IMR-90 (cell line): ENCODE results near the gene DIP2C. TPM values are rescaled to one million over a fixed set of nuclear protein-coding genes. Genes with fewer than 3 reads are reported as not detected.

ENCODE experiments used
- ATAC-seq: fragments of 200-7000 bp; cut with Tn5 transposase; 2 replicates; pipeline ENCODE4 v1.9.1; 2020; ENCODE audit warnings: low read depth, mild to moderate bottlenecking, moderate library complexity
- BruUV-seq: library from RNA; stranded (reverse); fragments of 400-500 nt; replicated peaks from 2 replicates; lab custom pipeline; 2021; lab: Mats Ljungman, UMichigan
- CTCF ChIA-PET: fragments of 300-600 bp; formaldehyde crosslinking; extraction: SDS; loops from one replicate; lab custom pipeline; 2021; ENCODE audit warnings: antibody characterized with exemption; lab: Yijun Ruan, JAX
- POLR2A ChIA-PET: fragments of 300-600 bp; sonication (Branson Sonifier 250); formaldehyde crosslinking; loops from one replicate; lab custom pipeline; 2022; ENCODE audit warnings: antibody characterized with exemption; ENCODE audit not compliant: unreplicated experiment; lab: Charles Lee
- DNase-seq: peaks from one replicate; pipeline ENCODE4 v3.0.0; 2013
- H2AFZ ChIP-seq: replicated peaks from 2 replicates; pipeline ENCODE3; 2013; ENCODE audit warnings: low read length, mild to moderate bottlenecking; ENCODE audit not compliant: poor library complexity
- H2AK5ac ChIP-seq: 2 replicates; pipeline ENCODE4 v1.6.1; 2013; ENCODE audit warnings: low read depth, low read length, inconsistent platforms
- H2AK9ac ChIP-seq: replicated peaks from 2 replicates; pipeline ENCODE3; 2013; ENCODE audit warnings: mild to moderate bottlenecking, low read depth, low read length, moderate library complexity; ENCODE audit not compliant: poor library complexity
- H2BK120ac ChIP-seq: 2 replicates; pipeline ENCODE4 v1.6.1; 2013; ENCODE audit warnings: low read depth, low read length, inconsistent platforms
- H2BK15ac ChIP-seq: 3 replicates; pipeline ENCODE4 v1.6.1; 2013; ENCODE audit warnings: low read depth, low read length, inconsistent platforms
- H2BK20ac ChIP-seq: 2 replicates; pipeline ENCODE4 v1.6.1; 2013; ENCODE audit warnings: low read depth, mild to moderate bottlenecking, inconsistent platforms, low read length, moderate library complexity
- H2BK5ac ChIP-seq: 2 replicates; pipeline ENCODE4 v1.6.1; 2013; ENCODE audit warnings: mild to moderate bottlenecking, low read depth, low read length, inconsistent platforms; ENCODE audit not compliant: poor library complexity, severe bottlenecking
- H3K14ac ChIP-seq: replicated peaks from 2 replicates; pipeline ENCODE4 v1.6.1; 2013; ENCODE audit warnings: low read depth, low read length, inconsistent platforms
- H3K18ac ChIP-seq: 2 replicates; pipeline ENCODE4 v1.6.1; 2013; ENCODE audit warnings: low read depth, low read length, control low read depth
- H3K23ac ChIP-seq: 2 replicates; pipeline ENCODE4 v1.6.1; 2013; ENCODE audit warnings: low read depth, low read length, inconsistent platforms
- H3K27ac ChIP-seq: 2 replicates; pipeline ENCODE4 v1.5.1; 2013; ENCODE audit warnings: mild to moderate bottlenecking, control low read depth, low read length; ENCODE audit not compliant: insufficient read depth
- H3K27me3 ChIP-seq: 2 replicates; pipeline ENCODE4 v1.6.1; 2013; ENCODE audit warnings: low read length; ENCODE audit not compliant: control insufficient read depth, insufficient read depth
- H3K36me3 ChIP-seq: 2 replicates; pipeline ENCODE4 v1.6.1; 2013; ENCODE audit warnings: low read length, mixed read lengths; ENCODE audit not compliant: control insufficient read depth, insufficient read depth
- H3K4ac ChIP-seq: 2 replicates; pipeline ENCODE4 v1.6.1; 2013; ENCODE audit warnings: low read depth, low read length, inconsistent platforms
- H3K4me1 ChIP-seq: 2 replicates; pipeline ENCODE4 v1.6.1; 2013; ENCODE audit warnings: low read length, mixed read lengths; ENCODE audit not compliant: control insufficient read depth, insufficient read depth
- H3K4me2 ChIP-seq: 2 replicates; pipeline ENCODE4 v1.6.1; 2013; ENCODE audit warnings: low read depth, mild to moderate bottlenecking, control low read depth, low read length, moderate library complexity
- H3K4me3 ChIP-seq: 2 replicates; pipeline ENCODE4 v1.5.1; 2013; ENCODE audit warnings: low read depth, mild to moderate bottlenecking, control low read depth, low read length, moderate library complexity; ENCODE audit not compliant: insufficient read depth
- H3K56ac ChIP-seq: 2 replicates; pipeline ENCODE4 v1.6.1; 2013; ENCODE audit warnings: low read length, inconsistent platforms; ENCODE audit not compliant: insufficient read depth; ENCODE audit errors: extremely low read depth
- H3K79me1 ChIP-seq, 2 experiments: 2 replicates each; pipeline ENCODE4 v1.6.1; 2013; ENCODE audit warnings: low read length in 2 of 2, inconsistent platforms in 1 of 2, low read depth in 1 of 2
- H3K9ac ChIP-seq: 2 replicates; pipeline ENCODE4 v1.6.1; 2013; ENCODE audit warnings: low read depth, low read length, control low read depth
- H3K9me1 ChIP-seq: 2 replicates; pipeline ENCODE4 v1.6.1; 2013; ENCODE audit warnings: low read length, inconsistent platforms; ENCODE audit not compliant: insufficient read depth
- H3K9me3 ChIP-seq: 2 replicates; pipeline ENCODE4 v1.6.1; 2013; ENCODE audit warnings: low read length; ENCODE audit not compliant: control insufficient read depth, insufficient read depth
- H4K20me1 ChIP-seq: 2 replicates; pipeline ENCODE4 v1.6.1; 2013; ENCODE audit warnings: low read length, inconsistent platforms; ENCODE audit not compliant: insufficient read depth
- H4K5ac ChIP-seq: 2 replicates; pipeline ENCODE4 v1.6.1; 2013; ENCODE audit warnings: mild to moderate bottlenecking, low read depth, low read length, control low read depth
- H4K8ac ChIP-seq, 2 experiments: 2 replicates each; pipeline ENCODE4 v1.6.1; 2013; ENCODE audit warnings: low read depth in 2 of 2, low read length in 2 of 2, control low read depth in 1 of 2, inconsistent platforms in 1 of 2
- H4K91ac ChIP-seq: 2 replicates; pipeline ENCODE4 v1.6.1; 2013; ENCODE audit warnings: low read depth, low read length, inconsistent platforms; ENCODE audit not compliant: insufficient read depth
- BHLHE40 ChIP-seq: fragments of 150-350 bp; IDR thresholded peaks from 2 replicates; pipeline ENCODE4 v1.6.1; 2016; ENCODE audit warnings: mild to moderate bottlenecking, low read depth, low read length
- MAFK ChIP-seq: IDR thresholded peaks from 2 replicates; pipeline ENCODE4 v1.6.1; 2012; ENCODE audit warnings: low read depth, low read length, improper control_type of control experiment
- MAZ ChIP-seq: IDR thresholded peaks from 2 replicates; pipeline ENCODE4 v1.6.1; 2012; ENCODE audit warnings: low read depth, mild to moderate bottlenecking, low read length, improper control_type of control experiment, moderate library complexity, borderline replicate concordance
- MXI1 ChIP-seq: IDR thresholded peaks from 2 replicates; pipeline ENCODE4 v1.6.1; 2012; ENCODE audit warnings: low read depth, mild to moderate bottlenecking, low read length, moderate library complexity, borderline replicate concordance
- NFE2L2 ChIP-seq: fragments of 150-350 bp; IDR thresholded peaks from 2 replicates; pipeline ENCODE4 v1.6.1; 2016; ENCODE audit warnings: low read depth, mild to moderate bottlenecking, low read length
- RCOR1 ChIP-seq: IDR thresholded peaks from 2 replicates; pipeline ENCODE4 v1.6.1; 2012; ENCODE audit warnings: mild to moderate bottlenecking, low read length, improper control_type of control experiment; ENCODE audit not compliant: insufficient replicate concordance
- SMC3 ChIP-seq: fragments of 150-350 bp; IDR thresholded peaks from 2 replicates; pipeline ENCODE4 v1.6.1; 2016; ENCODE audit warnings: low read depth, mild to moderate bottlenecking, antibody characterized with exemption, low read length, moderate library complexity
- WGBS, 2 experiments: methylation state at CpG; one replicate each; pipeline versions ENCODE4 v1.1.5 to v1.1.7; 2013; ENCODE audit warnings: missing lambda C conversion rate in 2 of 2; ENCODE audit not compliant: insufficient read length in 1 of 2; ENCODE audit errors: extremely low coverage in 2 of 2; 5-methylcytosine and 5-hydroxymethylcytosine counted together
- dilution Hi-C: fragments of 300-500 bp; cut with HindIII; formaldehyde crosslinking; loops from one replicate; pipeline ENCODE4 v1.14.3; 2018; ENCODE audit warnings: low sequenced_read_pairs; ENCODE audit not compliant: unreplicated experiment
- in situ Hi-C: fragments of 300-500 bp; cut with MboI; formaldehyde crosslinking; loops from 3 replicates; pipeline ENCODE4 v1.14.3; 2019; ENCODE audit warnings: low sequenced_read_pairs, inconsistent platforms, mixed read lengths
- intact Hi-C: fragments of 100-400 bp; cut with micrococcal nuclease; formaldehyde crosslinking; loops from 2 replicates; pipeline ENCODE4 v1.10.0; 2022
- polyA plus RNA-seq, 3 experiments: library from polyadenylated mRNA; depleted of rRNA; stranded (reverse); fragments of >200 nt; gene quantifications; 2 replicates each; pipeline ENCODE4 v1.2.3, GENCODE V29; 2012; ENCODE audit warnings: low replicate concordance in 1 of 3
- total RNA-seq: library from RNA; depleted of rRNA; stranded (reverse); fragments of >200 nt; gene quantifications from 2 replicates; pipeline ENCODE4 v1.2.3, GENCODE V29; 2012
- TF ChIP-seq, protein P1 (sequence below): fragments of 150-350 bp; IDR thresholded peaks from 2 replicates; pipeline ENCODE4 v1.6.1; 2016; ENCODE audit warnings: low read depth, mild to moderate bottlenecking, low read length, moderate library complexity, borderline replicate concordance

DIP2C gene
- total and polyA plus RNA-seq, 2 of the 4 experiments (the other 2 are of a cell fraction) = 8.6 to 17.3 TPM

DNA sequence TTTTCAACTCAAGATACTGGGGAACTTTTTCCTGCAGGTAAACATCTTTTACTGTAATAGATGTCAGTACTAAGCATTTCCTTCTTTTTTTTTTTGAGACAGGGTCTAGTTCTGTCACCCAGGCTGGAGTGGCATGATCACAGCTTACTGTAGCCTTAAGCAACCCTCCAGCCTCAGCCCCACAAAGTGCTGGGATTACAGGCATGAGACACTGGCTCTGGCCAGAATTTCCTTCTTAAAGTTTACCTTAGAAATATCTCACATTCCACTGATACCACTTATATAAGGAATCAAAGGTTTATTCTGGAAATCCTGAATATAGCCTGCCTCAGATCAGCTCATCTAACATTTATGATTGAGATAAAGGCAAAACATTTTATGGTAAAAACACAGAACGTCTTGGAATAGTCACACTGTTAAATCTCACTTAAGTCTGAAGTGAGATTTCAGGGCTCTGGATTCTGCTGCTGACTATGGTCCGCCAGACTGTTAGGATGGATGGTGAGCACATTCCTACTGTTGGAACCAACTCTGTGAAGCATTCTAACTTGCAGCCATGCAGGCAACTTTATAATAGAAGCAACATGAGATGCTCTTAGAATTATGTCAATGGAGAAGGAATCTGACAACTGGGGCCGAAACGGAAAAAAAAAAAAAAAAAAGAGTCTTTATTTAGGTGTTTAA lies 402.3 kb downstream of the DIP2C start:
- H2BK15ac ChIP-seq = peak overlapping the region; percentile 76; the same call in 1 of the 3 replicates
- dilution Hi-C loops (no loop called here), intact Hi-C loops (no loop called here), in situ Hi-C loops (no loop called here)
- H2AFZ ChIP-seq = no peak overlapping the region
- H4K5ac ChIP-seq = 0 out of 2 replicates have a peak overlapping the region, but pooled peaks have one; percentile 13
- H3K4me3 ChIP-seq = no peak overlapping the region
- H4K91ac ChIP-seq = peak overlapping the region; percentile 84; the same call in 1 of the 2 replicates
- H2BK20ac ChIP-seq = peak overlapping the region; percentile 63
- peak overlapping the region; percentile 66 for H3K18ac ChIP-seq
- 0 out of 2 replicates have a peak overlapping the region, but pooled peaks have one; percentile 11 for H3K14ac ChIP-seq
- ATAC-seq = peak; percentile 90
- no peak overlapping the region; the same call in 1 of the 2 replicates for H2AK5ac ChIP-seq
- H3K79me1 ChIP-seq = peaks cover 0 to 40% of the 10 kb centered on the region in 2 experiments; a peak in 2 of 4 replicates
- ChIA-PET CTCF (no interaction called here), POLR2A (interaction anchor here (0.6 kb wide), 2 partner anchors 12 to 197 kb away, joined by 3 to 5 read pairs; no protein-coding TSS in a partner anchor)
- peaks cover 22% of the 10 kb centered on the region for H3K9me1 ChIP-seq
- peak overlapping the region; percentile 17; the same call in 1 of the 2 replicates for H3K4me2 ChIP-seq
- no peaks in the 10 kb centered on the region for H3K27me3 ChIP-seq
- 0 out of 2 replicates have a peak, but pooled peaks cover 2% of the 10 kb centered on the region for H3K9me3 ChIP-seq
- H4K8ac ChIP-seq = peak overlapping the region in 1 of 2 experiments; percentile 76; a peak in 2 of 4 replicates
- H3K56ac ChIP-seq = peak overlapping the region; percentile 48; the same call in 1 of the 2 replicates
- peak overlapping the region; percentile 69 for H2BK120ac ChIP-seq
- H3K27ac ChIP-seq = peak overlapping the region; percentile 84; the same call in 1 of the 2 replicates
- no peak overlapping the region for H3K23ac ChIP-seq
- peaks cover 3% of the 10 kb centered on the region; the same call in 1 of the 2 replicates for H4K20me1 ChIP-seq
- DNase-seq = peak; percentile 64
- H3K36me3 ChIP-seq = peaks cover 55% of the 10 kb centered on the region
- TF ChIP-seq, protein P1, sequence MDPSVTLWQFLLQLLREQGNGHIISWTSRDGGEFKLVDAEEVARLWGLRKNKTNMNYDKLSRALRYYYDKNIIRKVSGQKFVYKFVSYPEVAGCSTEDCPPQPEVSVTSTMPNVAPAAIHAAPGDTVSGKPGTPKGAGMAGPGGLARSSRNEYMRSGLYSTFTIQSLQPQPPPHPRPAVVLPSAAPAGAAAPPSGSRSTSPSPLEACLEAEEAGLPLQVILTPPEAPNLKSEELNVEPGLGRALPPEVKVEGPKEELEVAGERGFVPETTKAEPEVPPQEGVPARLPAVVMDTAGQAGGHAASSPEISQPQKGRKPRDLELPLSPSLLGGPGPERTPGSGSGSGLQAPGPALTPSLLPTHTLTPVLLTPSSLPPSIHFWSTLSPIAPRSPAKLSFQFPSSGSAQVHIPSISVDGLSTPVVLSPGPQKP = no peak
- no peak for TF ChIP-seq MAZ
- no peak for TF ChIP-seq BHLHE40
- no peak for TF ChIP-seq MXI1
- TF ChIP-seq RCOR1 = no peak
- no peak for TF ChIP-seq MAFK
- TF ChIP-seq SMC3 = no peak
- TF ChIP-seq NFE2L2 = no peak
- BruUV-seq = no TSS peak
- H3K9ac ChIP-seq = no peak overlapping the region
- peak overlapping the region; percentile 91 for H2BK5ac ChIP-seq
- H3K4ac ChIP-seq = peak overlapping the region; percentile 56
- peaks cover 10% of the 10 kb centered on the region for H3K4me1 ChIP-seq
- H2AK9ac ChIP-seq = no peak overlapping the region
- WGBS, 2 experiments = 70% methylated on average over 2 of the region's 4 CpGs; no CpG with 5 or more reads in 1 of the 2 experiments
